Right lobe of liver (tissue), 6 donors: Measurements from ENCODE around the gene MGAT4A. TPM values are rescaled to one million over a fixed set of nuclear protein-coding genes. Genes with fewer than 3 reads are reported as not detected.
A peak's percentile ranks its signal among the peaks of the same experiment; 100 is the strongest.

Experiments used
- ATAC-seq, 4 donors: fragments of 200-7000 bp; cut with Tn5 transposase; one replicate each; pipeline ENCODE4 v1.9.1; 2020; ENCODE audit warnings: mild to moderate bottlenecking in 4 of 4, moderate library complexity in 4 of 4
- DNase-seq, 3 donors: peaks; one replicate each; pipeline ENCODE4 v3.0.0-alpha.2; 2020
- H3K27ac ChIP-seq, 3 donors: fragments of 200-600 bp; one replicate each; pipeline ENCODE4 v1.8.0; 2022
- H3K27me3 ChIP-seq, 2 donors: fragments of 200-600 bp; one replicate each; pipeline ENCODE4 v1.8.0; 2022
- H3K36me3 ChIP-seq, 4 donors: fragments of 200-600 bp; sonication (generic) in 1 of 4; one replicate each; pipeline versions ENCODE4 v1.5.1 to v1.8.0; 2017 to 2022; ENCODE audit warnings: control low read depth in 1 of 4
- H3K4me1 ChIP-seq, 4 donors: fragments of 200-600 bp; sonication (generic) in 1 of 4; one replicate each; pipeline versions ENCODE4 v1.5.1 to v1.8.0; 2017 to 2022; ENCODE audit warnings: control low read depth in 1 of 4
- H3K4me3 ChIP-seq, 3 donors: fragments of 200-600 bp; one replicate each; pipeline ENCODE4 v1.8.0; 2022
- H3K9me3 ChIP-seq, 4 donors: fragments of 200-600 bp; sonication (generic) in 1 of 4; one replicate each; pipeline versions ENCODE4 v1.5.1 to v1.8.0; 2017 to 2022; ENCODE audit warnings: control low read depth in 1 of 4
- CTCF ChIP-seq, 4 donors: fragments of 200-600 bp in 3 of 4; fragments of 450-650 bp in 1 of 4; IDR thresholded peaks; one replicate each; pipeline versions ENCODE4 v1.5.1 to v1.8.0; 2016 to 2022; ENCODE audit warnings: antibody characterized with exemption in 4 of 4, mild to moderate bottlenecking in 2 of 4
- POLR2A ChIP-seq: fragments of 450-650 bp; IDR thresholded peaks from one replicate; pipeline ENCODE4 v1.6.1; 2017; ENCODE audit warnings: antibody characterized with exemption, mild to moderate bottlenecking
- WGBS: methylation state at CpG from one replicate; pipeline ENCODE4 v1.1.6; 2018; ENCODE audit warnings: low coverage, low lambda C conversion rate; ENCODE audit not compliant: insufficient coverage; ENCODE audit errors: missing lambda C conversion rate; 5-methylcytosine and 5-hydroxymethylcytosine counted together
- intact Hi-C, 2 donors: fragments of 100-400 bp; cut with DNase I; formaldehyde crosslinking; loops; one replicate each; pipeline versions ENCODE4 v1.11.2 to v1.14.1; 2022
- total RNA-seq, 6 experiments: library from RNA; depleted of rRNA in 2 of 6; stranded (reverse); fragments of >200 nt in 2 of 6; fragmentation: NEBNext Ultra II Directional in 3 of 6; extraction: Animal tissue kit (Norgen Biotek cat#: 25700) in 3 of 6; gene quantifications; one replicate each; pipeline versions ENCODE4 v1.1.0 to v1.2.4, GENCODE V29; 2016 to 2023
- donor health status: DM: no; HTN: yes; CAD: no.
- donor health status: DM: no; HTN: no; CAD: no.
- donor health status: DM: no; HTN: no; CAD: no.
- donor health status: DM: no; HTN: yes; CAD: no.
- donor health status: DM: no; HTN: yes; CAD: no.

Gene MGAT4A
- total RNA-seq, 6 experiments from 2014 or later: 7.8 to 16.0 (median 11.7) TPM

GRCh38 chr2:98769114-98769476 is 38.2 kb upstream of the MGAT4A start:
- Histone ChIP-seq H3K4me1 (no peaks in the 10 kb centered on the region), H3K9me3 (no peaks in the 10 kb centered on the region), H3K4me3 (no peak overlapping the region), H3K36me3 (no peaks in the 10 kb centered on the region), H3K27me3 (no peaks in the 10 kb centered on the region), H3K27ac (no peak overlapping the region)
- ATAC-seq: no peak
- DNase-seq: no peak
- TF ChIP-seq POLR2A: no peak
- intact Hi-C loops: no loop called here
- WGBS: 88% methylated on average over 1 of the region's 6 CpGs

GRCh38 chr2:98768384-98769113 is 37.6 kb upstream of the MGAT4A start:
- no peaks in the 10 kb centered on the region for H3K9me3 ChIP-seq
- H3K4me1 ChIP-seq: no peaks in the 10 kb centered on the region
- WGBS: 37% methylated on average over 7 of the region's 7 CpGs
- no peak overlapping the region for H3K27ac ChIP-seq
- intact Hi-C loops: no loop called here
- H3K36me3 ChIP-seq: no peaks in the 10 kb centered on the region
- ATAC-seq (peak; percentile 54 to 72 (median 54)), DNase-seq (no peak)
- TF ChIP-seq POLR2A (no peak), CTCF (IDR thresholded peaks at IDR 0.05) (no peak)
- H3K27me3 ChIP-seq: no peaks in the 10 kb centered on the region
- no peak overlapping the region for H3K4me3 ChIP-seq

GRCh38 chr2:98764499-98764898 is 33.6 kb upstream of the MGAT4A start:
- no peak overlapping the region for H3K27ac ChIP-seq
- H3K27me3 ChIP-seq: no peaks in the 10 kb centered on the region
- peak in 1 of 4 donors; percentile 21 for ATAC-seq
- intact Hi-C loops: no loop called here
- DNase-seq: no peak
- H3K4me3 ChIP-seq: no peak overlapping the region
- H3K9me3 ChIP-seq: no peaks in the 10 kb centered on the region
- H3K36me3 ChIP-seq: no peaks in the 10 kb centered on the region
- H3K4me1 ChIP-seq: no peaks in the 10 kb centered on the region
- TF ChIP-seq CTCF (IDR thresholded peaks at IDR 0.05) (no peak), POLR2A (no peak)
- 69% methylated on average over 4 of the region's 4 CpGs for WGBS

GRCh38 chr2:98763209-98763951 is 32.4 kb upstream of the MGAT4A start:
- Histone ChIP-seq H3K9me3 (no peaks in the 10 kb centered on the region), H3K4me1 (no peaks in the 10 kb centered on the region), H3K36me3 (no peaks in the 10 kb centered on the region), H3K4me3 (no peak overlapping the region), H3K27ac (no peak overlapping the region), H3K27me3 (no peaks in the 10 kb centered on the region)
- ATAC-seq: no peak
- WGBS: 46% methylated on average over 5 of the region's 6 CpGs
- TF ChIP-seq POLR2A (no peak), CTCF (IDR thresholded peaks at IDR 0.05) (no peak)
- intact Hi-C loops: no loop called here
- DNase-seq: no peak

GRCh38 chr2:98761909-98762308 is 31.0 kb upstream of the MGAT4A start:
- no peak for ATAC-seq
- no peak for TF ChIP-seq CTCF (IDR thresholded peaks at IDR 0.05)
- TF ChIP-seq POLR2A: no peak
- Histone ChIP-seq H3K27me3 (no peaks in the 10 kb centered on the region), H3K27ac (no peak overlapping the region), H3K9me3 (no peaks in the 10 kb centered on the region), H3K4me1 (no peaks in the 10 kb centered on the region), H3K4me3 (no peak overlapping the region), H3K36me3 (no peaks in the 10 kb centered on the region)
- DNase-seq: no peak
- intact Hi-C loops: no loop called here
- 69% methylated on average over 4 of the region's 6 CpGs for WGBS
